Hepatocyte (in vitro differentiated cells): ENCODE measurements around the gene KCNN3.

ENCODE experiments used
- EZH2 ChIP-seq: fragments of 200-600 bp; sonication (generic); IDR thresholded peaks from 2 replicates; pipeline ENCODE4 v1.6.1; 2016; ENCODE audit warnings: antibody characterized with exemption, mild to moderate bottlenecking, borderline replicate concordance
- TF ChIP-seq, protein P1 (sequence below): fragments of 200-600 bp; sonication (generic); IDR thresholded peaks from 2 replicates; pipeline ENCODE4 v1.5.1; 2016; ENCODE audit warnings: antibody characterized with exemption, mild to moderate bottlenecking; ENCODE audit not compliant: poor library complexity

DNA sequence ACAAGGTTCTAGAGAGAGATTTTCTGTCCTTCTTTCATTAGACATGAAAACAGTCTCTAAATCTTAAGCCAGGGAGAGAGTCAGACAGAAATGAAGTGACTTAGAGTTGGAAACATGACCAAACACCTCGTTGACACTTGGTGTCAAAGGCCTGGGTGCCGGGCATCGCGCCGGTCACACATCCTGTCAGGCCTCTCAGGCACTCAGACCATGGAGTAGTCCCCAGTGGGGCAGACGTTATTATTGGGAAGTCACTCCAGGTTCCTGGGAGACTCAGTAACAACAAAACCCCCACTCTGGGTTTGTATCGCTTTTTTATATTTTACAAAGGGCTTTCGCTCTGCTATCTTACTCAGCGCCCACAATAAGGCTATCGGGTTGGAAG, 25.8 kb downstream of the KCNN3 start:
- no peak for TF ChIP-seq EZH2
- TF ChIP-seq, protein P1, sequence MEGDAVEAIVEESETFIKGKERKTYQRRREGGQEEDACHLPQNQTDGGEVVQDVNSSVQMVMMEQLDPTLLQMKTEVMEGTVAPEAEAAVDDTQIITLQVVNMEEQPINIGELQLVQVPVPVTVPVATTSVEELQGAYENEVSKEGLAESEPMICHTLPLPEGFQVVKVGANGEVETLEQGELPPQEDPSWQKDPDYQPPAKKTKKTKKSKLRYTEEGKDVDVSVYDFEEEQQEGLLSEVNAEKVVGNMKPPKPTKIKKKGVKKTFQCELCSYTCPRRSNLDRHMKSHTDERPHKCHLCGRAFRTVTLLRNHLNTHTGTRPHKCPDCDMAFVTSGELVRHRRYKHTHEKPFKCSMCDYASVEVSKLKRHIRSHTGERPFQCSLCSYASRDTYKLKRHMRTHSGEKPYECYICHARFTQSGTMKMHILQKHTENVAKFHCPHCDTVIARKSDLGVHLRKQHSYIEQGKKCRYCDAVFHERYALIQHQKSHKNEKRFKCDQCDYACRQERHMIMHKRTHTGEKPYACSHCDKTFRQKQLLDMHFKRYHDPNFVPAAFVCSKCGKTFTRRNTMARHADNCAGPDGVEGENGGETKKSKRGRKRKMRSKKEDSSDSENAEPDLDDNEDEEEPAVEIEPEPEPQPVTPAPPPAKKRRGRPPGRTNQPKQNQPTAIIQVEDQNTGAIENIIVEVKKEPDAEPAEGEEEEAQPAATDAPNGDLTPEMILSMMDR, result no peak
